Panc1 (cell line): ENCODE measurements around the gene SAPCD1.

Experiments used
- POLR2AphosphoS5 ChIP-seq: IDR thresholded peaks from 2 replicates; pipeline ENCODE4 v1.6.1; 2012; ENCODE audit warnings: mild to moderate bottlenecking, low read depth, low read length, moderate library complexity
- SIN3A ChIP-seq: IDR thresholded peaks from 2 replicates; pipeline ENCODE4 v1.6.1; 2012; ENCODE audit warnings: low read depth, mild to moderate bottlenecking, low read length, moderate library complexity, borderline replicate concordance; ENCODE audit not compliant: insufficient read depth
- TF ChIP-seq, protein P1 (sequence below): fragments of 450-650 bp; IDR thresholded peaks from 2 replicates; pipeline ENCODE4 v1.5.1; 2017; ENCODE audit warnings: mild to moderate bottlenecking
- TF ChIP-seq, protein P2 (sequence below), 2 experiments: IDR thresholded peaks; 2 replicates each; pipeline ENCODE4 v1.6.1; 2011 to 2012; ENCODE audit warnings: low read depth in 2 of 2, control low read depth in 1 of 2, low read length in 1 of 2, mild to moderate bottlenecking in 1 of 2, moderate library complexity in 1 of 2; ENCODE audit not compliant: insufficient read depth in 1 of 2

GRCh38 chr6:31749301-31750036 is 13.0 kb upstream of the SAPCD1 start:
- TF ChIP-seq, protein P1, sequence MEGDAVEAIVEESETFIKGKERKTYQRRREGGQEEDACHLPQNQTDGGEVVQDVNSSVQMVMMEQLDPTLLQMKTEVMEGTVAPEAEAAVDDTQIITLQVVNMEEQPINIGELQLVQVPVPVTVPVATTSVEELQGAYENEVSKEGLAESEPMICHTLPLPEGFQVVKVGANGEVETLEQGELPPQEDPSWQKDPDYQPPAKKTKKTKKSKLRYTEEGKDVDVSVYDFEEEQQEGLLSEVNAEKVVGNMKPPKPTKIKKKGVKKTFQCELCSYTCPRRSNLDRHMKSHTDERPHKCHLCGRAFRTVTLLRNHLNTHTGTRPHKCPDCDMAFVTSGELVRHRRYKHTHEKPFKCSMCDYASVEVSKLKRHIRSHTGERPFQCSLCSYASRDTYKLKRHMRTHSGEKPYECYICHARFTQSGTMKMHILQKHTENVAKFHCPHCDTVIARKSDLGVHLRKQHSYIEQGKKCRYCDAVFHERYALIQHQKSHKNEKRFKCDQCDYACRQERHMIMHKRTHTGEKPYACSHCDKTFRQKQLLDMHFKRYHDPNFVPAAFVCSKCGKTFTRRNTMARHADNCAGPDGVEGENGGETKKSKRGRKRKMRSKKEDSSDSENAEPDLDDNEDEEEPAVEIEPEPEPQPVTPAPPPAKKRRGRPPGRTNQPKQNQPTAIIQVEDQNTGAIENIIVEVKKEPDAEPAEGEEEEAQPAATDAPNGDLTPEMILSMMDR: no peak
- TF ChIP-seq SIN3A: no peak
- TF ChIP-seq, protein P2, sequence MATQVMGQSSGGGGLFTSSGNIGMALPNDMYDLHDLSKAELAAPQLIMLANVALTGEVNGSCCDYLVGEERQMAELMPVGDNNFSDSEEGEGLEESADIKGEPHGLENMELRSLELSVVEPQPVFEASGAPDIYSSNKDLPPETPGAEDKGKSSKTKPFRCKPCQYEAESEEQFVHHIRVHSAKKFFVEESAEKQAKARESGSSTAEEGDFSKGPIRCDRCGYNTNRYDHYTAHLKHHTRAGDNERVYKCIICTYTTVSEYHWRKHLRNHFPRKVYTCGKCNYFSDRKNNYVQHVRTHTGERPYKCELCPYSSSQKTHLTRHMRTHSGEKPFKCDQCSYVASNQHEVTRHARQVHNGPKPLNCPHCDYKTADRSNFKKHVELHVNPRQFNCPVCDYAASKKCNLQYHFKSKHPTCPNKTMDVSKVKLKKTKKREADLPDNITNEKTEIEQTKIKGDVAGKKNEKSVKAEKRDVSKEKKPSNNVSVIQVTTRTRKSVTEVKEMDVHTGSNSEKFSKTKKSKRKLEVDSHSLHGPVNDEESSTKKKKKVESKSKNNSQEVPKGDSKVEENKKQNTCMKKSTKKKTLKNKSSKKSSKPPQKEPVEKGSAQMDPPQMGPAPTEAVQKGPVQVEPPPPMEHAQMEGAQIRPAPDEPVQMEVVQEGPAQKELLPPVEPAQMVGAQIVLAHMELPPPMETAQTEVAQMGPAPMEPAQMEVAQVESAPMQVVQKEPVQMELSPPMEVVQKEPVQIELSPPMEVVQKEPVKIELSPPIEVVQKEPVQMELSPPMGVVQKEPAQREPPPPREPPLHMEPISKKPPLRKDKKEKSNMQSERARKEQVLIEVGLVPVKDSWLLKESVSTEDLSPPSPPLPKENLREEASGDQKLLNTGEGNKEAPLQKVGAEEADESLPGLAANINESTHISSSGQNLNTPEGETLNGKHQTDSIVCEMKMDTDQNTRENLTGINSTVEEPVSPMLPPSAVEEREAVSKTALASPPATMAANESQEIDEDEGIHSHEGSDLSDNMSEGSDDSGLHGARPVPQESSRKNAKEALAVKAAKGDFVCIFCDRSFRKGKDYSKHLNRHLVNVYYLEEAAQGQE (IDR thresholded peaks at IDR 0.05; ENCODE audit: insufficient read depth in 1 of 2, low read depth in 2 of 2, low read length in 1 of 2): no peak
- no peak for TF ChIP-seq POLR2AphosphoS5
